ENCODE data around the gene ZNF366.

The ZNF366 gene

DNA sequence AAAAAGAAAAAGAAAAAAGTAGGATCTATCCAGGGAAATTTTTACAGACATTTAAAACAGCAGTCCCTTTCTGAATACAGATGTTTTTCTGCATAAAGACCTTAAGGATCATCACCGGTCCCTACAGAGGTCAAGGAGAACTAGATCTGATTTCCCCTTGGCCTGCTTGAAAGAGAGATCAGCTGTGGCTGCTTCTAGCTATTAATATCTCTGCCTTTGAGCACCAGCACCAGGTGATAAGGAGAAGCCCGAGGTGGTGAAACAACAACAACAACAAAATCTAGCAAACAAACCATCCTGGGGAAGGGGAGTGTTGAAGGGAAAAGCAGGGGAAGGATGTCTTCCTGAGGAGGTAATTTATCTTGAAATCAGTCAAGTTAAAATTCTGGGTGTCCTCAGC, 42.1 kb downstream of the ZNF366 start:
- no peak for DNase-seq (ENCODE audit: low read depth)

DNA sequence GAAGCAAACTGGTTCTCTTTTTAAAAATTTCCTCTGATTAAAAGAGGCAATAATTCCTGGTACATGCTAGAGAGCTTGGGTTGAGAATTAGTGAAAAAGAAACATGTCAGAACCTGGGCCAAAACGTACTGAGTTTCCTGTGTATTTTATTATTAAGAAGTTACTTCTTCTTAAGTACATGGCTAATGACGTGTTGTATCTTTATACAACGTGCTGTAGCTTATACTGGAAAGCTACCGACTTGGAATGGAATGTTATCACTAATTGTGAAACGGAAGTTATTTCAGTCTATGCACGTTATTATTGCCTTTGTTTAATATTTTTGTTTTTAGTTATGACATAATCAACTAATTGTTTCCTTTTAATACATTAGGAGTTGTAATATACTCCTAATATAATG, 43.1 kb downstream of the ZNF366 start:
- DNase-seq (ENCODE audit: low read depth) = no peak

DNA sequence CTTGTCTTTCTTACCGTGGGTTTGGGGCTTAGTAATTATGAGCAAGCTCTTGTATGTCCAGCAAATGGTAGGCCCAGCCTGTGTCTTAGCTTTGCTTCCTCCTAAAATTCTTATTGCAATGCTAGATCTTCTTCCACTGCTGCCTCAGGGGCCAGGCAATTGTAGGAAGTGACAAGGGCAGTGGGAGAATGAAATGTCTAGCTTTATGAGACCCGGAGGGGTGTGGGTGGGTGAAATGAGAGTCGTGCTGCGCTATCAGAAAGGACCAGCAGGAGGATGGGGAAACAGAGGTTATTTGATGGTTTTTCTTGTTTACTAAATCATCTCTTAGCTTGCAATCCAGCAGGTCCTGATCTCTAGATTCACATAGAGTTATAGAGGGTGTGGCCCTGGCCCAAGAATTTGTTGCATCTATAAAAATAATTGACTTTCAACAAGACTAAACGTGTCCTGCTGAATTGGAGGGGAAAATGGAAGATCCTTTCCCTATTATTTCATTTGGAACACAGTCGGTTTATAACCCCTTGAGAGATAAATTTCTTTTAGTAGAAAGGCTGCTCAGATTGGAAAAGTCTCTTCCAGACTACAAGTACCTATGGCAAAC, 43.7 kb downstream of the ZNF366 start:
- DNase-seq (ENCODE audit: low read depth) = no peak

DNA sequence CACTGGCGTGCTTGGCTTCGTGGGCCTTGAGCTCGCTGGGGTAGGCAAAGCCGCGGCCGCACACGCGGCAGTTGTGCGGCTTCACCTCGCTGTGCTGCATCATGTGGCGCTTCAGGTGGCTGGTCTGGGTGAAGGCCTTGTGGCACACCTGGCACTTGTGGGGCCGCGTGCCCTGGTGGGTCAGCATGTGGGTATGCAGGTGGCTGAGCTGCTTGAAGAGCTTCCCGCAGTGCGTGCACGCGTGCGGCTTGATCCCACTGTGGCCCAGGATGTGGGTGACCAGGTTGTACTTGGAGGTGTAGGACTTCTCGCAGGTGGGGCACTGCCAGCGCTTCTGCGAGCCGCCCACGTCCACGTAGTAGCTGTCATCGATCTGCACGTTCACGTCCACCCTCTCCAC, 46.8 kb downstream of the ZNF366 start:
- DNase-seq (ENCODE audit: low read depth) = no peak

DNA sequence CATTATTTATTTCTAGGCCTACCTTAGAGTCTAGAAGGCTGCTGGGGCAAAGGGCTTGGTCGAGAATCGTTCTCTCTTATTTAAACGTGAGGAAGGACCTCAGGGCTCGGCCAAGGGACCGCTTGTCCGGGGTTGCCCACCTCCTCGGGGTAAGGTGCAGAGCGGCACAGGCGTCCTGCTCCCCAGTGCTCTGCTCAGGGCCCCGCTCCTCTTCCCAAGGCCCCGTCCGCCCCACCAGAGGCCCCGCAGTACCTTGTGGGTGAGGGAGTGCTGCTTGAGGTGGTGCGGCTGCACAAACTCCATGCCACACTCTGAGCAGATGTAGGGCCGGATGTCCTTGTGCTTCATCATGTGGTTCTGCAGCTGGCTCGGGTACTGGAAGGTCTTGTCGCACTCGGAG, 47.3 kb downstream of the ZNF366 start:
- no peak for DNase-seq (ENCODE audit: low read depth)

DNA sequence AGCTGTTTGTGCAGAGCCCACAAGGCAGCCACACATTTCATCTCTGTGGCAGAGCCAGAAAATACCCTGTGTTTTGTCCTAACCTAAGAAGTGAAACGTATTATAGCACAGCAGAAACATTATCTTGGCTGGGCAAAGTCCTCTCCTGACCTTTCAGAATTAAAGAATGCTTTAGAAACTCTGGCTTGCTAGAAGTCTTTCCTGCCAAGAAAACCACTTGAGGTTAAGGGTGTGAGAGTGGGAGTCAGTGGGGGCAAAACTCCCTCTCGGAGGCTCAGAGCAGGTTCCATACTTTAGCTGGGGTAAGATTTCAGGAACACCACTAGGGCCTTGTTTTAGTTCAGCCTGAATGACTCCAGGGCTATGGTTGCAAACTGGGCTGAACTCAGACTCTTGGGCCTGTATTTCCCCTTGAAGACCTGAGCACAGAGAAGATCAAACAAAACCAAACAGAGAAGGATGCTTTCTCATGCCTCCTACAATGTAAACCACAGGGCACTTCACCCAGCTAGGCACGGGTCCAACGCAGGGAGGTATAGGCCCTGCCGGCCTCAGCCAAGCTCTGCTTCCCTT, 48.0 kb downstream of the ZNF366 start:
- no peak for DNase-seq (ENCODE audit: low read depth)

DNA sequence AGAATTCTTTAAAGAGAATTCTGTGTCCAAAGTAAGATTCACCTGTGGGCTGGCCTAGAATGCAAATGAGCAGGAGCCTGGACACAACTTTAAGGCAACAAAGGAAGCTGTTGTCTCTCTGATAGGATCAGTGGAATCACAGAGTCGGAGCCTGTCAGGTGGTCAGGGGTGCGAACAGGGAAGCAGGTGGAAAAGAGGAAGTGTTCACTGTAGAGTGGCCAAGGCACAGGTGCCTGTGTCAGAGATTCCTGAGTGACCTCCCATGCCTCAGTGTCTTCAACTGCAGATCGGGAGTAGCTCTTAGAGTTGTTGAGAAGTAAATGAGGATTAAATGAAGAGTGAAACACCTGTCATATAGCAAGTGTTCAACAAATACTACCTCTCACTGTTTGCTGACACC, 48.8 kb downstream of the ZNF366 start:
- DNase-seq (ENCODE audit: low read depth) = no peak

DNA sequence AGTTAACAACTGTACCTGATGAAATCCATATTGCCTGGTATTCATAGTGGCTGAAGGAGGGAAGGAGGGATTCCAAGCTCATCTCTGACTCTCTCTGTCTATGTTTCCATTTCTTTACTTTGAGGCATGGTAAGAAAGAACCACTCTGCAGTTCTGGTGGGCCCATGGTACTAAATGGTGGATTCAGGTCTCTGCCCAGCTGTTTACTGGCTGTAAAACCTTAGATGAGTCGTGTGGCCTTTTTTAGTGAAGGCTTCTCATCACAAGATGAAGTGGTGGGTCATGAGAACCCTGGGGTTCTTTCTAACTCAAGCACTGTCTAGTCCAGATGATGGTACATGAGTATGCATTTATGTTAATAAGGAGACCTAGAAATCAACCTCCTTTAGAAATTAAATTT, 49.7 kb downstream of the ZNF366 start:
- DNase-seq (ENCODE audit: low read depth) = no peak

DNA sequence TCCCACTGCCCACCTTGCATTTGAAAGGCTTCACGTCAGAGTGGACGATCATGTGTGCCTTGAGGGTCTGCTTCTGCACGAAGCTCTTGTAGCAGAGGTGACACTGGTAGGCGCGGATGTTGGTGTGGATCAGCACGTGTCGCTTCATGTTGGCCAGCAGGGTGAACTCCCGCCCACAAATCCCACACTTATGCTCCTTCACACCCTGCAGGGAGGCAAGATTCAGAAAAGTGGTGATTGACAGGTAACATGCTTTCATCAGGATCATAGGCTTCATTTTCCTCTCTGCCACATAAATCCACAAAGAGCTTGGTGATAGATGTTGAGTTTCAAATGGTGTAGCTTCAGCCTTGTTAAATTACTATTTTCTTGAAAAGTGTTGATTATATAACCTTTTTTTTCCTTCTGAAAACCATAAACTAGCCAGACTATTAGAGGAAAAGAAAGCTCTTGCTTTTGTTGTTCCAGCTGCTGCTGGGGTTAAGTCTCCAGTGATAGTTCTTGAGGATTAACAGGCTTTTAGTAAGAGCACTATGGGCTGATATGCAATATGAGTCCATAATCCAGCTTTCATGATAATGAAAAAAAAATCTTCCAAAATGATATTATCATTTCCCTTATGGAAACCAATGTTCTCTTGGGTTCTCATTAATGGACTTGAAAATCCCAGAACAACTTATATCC, 50.7 kb downstream of the ZNF366 start:
- DNase-seq (ENCODE audit: low read depth) = no peak

DNA sequence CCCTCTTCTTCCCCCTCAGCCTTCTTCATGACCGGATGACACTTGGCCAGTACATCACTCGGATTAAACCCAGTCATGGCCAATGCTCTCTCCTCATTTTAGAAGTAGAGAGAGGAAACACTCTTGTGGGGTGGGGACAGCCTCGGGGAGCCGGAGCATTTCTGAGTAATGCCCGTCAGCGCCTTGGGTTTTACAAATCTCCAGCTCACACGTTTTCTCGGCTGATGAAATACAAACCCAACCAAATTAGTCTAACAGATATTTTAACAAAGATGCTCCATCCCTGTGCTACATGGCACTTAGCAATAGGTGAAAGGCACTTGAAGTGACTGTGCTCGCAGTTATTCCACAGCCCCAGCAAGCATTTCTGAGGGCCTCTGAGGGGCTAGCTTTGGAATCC, 51.7 kb downstream of the ZNF366 start:
- DNase-seq (ENCODE audit: low read depth) = no peak

DNA sequence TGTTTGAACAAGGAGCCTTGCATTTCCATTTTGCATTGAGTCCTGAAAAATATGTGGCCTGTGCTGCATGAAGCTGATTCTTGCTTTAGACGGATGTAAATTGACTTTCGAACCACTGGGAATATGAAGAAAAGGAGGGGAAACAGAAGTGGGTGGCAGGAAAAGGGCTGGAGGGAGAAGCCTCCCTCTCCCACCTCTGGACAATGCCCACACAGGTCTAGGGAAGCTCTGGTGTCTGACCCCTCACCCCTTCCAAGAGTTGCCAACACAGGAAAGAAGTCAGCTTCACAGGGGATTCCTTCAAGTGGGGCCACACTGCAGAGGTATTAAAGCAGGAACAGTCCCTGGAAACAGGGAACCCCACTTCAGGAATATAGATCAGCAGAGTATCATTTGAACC, 52.2 kb downstream of the ZNF366 start:
- no peak for DNase-seq (ENCODE audit: low read depth)

DNA sequence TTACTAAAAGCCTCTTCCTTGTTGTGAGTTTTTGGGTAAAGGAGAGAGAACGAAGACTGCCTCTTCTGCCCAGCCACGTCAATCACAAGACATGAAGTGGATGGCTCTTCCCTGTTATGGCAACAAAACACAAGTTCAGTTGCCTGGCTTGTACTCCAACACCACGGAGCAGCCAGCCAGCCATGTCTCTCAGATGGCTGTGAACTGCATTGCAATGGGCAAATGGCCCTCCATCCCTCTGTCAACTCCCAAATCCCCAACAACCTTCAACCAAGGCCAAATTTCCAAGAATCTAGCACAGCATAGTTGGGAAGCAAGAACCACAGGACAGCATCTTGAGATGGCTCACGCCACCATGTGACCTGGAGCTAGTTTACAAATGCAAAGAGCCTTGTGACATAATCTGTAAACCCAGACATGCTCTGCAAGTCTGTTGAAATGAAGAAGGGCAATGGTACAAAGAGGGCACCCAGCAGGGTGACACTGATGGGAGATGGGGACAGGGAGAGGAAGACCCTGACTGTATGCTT, 53.9 kb downstream of the ZNF366 start:
- no peak for DNase-seq (ENCODE audit: low read depth)

DNA sequence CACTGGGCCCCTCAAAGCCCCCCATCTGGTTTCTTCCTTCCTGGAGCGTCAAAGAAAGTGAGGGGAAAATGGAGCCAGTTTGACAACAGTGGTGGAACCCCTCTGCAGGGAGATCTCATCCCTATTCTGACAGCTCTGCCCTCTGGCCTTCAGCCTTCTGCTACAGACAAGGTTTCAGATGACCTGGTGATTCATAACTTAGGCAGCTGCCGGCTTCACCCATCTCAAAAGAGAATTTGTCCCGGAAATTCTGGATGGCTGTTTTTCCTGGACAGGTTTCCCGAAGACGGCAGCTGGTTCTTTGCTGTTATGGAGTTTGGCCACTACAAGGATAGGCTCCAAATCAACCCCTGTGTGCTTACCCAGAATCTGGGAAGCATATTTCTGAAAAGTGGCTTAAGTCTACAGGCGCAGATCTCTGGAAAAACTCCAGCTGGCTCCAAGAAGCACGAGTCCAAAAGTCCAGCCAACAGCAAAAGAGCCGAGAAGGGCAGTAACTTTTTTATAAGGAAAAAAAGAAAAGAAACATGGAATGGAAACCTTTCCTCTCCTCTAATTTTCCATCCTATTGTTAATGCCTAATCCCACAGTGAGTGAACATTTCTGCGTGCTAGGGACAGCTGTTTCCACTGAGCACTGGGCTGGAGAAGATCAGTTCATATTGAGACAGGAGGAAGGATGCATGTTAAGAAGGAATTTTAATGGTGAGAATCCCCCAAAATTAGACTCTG, 54.5 kb downstream of the ZNF366 start:
- peak; percentile 94 for DNase-seq (ENCODE audit: low read depth)

DNA sequence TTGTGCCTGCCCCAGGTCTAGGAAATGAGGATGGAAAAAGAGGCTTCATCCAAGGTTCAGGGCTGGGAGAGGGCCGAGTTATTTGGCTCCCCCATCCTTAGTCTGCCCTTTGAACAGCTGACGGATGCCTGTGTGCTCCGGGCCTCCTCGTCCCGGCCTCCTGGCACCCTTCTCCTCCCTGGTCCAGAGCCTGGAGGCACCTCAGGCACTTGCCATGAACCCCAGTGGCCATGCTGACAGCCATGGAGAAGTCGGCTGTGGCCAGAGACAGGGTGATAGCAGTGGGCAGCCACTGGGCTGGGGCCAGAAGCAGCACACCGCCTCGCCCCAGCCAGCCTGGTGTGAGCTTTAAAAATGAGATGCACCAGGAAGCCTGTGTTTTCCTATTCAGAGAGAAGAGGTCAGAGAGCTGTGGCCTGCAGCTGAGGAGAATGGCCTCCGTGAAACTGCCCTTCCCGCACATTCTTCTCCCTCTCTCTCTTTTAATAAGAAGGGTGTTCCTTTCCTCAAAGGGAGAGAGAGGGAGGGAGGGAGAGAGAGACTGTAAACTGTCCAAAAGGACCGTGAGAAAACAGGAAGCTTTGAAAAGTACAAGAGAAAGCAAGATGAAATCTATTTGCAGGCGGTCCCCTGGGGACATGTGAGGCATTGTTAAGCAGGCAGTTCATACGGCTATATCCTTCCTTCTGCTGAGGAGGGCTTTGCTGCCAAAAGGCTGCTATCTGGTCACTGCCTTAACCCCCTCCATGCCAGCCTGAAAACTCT, 55.3 kb downstream of the ZNF366 start:
- DNase-seq (ENCODE audit: low read depth) = peak; percentile 98

DNA sequence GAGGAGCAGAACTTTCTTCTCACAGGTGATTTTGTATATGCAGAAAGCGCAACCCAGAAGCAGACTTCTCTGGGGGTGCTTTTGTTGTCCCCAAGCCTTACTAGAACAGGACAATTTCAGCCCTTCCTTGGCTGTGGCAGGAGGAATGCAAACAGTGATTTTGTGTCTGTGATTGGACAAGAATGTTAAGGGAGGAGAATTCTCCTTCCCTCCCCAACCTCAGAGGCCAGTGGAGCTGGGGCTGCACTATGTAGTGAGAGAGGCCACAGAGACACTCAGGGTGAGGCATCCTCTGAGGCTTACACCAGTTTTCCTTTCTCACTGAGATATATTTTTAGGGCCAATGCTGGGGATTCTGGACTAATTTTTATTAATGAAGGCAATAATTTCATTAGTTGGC, 58.8 kb downstream of the ZNF366 start:
- no peak for DNase-seq (ENCODE audit: low read depth)

DNA sequence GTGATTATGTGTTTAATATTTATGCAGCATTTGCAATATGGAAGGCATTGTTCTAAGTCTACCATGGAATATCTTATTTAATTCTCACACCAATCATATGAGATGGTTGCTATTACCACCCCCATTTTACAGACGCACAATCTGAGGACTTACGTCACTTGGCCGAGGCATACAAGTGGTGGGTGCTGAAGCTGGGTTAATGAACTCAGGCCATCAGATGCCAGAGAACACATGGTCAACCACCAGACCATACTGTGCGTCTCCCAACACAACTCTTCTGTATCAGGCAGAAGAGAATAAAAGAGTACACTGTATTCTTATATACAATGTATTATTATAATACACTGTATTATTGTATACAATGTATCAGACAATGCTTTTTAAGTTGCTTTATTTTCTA, 59.5 kb downstream of the ZNF366 start:
- no peak for DNase-seq (ENCODE audit: low read depth)

DNA sequence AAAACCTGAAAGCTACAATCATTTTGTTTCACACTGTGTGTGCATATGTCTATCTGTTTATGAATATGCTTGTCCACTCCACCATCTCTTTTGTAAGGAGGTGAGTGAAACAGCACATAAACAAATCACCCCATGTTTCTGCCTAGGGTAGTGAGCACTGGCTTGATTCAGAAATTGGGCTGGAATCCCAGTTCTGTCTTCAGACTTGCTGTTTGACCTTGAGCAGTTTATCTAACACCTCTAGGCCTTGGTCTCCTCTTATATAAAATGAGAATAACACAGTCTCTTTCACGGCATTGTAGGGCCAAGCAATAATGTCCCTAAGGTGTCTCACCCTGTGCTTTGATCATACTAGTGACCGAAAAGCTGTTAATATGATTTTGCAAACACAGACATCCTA, 61.2 kb downstream of the ZNF366 start:
- no peak for DNase-seq (ENCODE audit: low read depth)

DNA sequence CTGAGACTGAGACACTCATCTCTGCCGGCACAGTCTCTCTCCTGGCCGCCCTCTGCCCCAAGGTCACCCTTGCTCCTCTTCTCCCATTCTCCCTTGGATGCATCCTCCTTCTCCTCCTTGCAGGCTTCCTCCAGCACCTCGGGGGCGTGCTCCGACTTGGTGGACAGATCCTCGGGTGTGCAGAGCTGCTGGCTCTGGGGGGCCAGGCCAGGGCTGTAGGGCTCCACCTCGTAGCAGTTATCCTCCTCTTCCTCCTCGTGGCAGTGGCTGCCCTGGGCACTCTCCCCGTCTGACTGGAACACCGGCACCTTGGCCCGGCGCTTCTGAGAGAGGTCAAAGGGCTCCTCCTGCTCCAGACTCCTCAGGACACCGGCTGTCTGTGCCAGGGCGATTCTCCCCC, 63.3 kb downstream of the ZNF366 start:
- no peak for DNase-seq (ENCODE audit: low read depth)

DNA sequence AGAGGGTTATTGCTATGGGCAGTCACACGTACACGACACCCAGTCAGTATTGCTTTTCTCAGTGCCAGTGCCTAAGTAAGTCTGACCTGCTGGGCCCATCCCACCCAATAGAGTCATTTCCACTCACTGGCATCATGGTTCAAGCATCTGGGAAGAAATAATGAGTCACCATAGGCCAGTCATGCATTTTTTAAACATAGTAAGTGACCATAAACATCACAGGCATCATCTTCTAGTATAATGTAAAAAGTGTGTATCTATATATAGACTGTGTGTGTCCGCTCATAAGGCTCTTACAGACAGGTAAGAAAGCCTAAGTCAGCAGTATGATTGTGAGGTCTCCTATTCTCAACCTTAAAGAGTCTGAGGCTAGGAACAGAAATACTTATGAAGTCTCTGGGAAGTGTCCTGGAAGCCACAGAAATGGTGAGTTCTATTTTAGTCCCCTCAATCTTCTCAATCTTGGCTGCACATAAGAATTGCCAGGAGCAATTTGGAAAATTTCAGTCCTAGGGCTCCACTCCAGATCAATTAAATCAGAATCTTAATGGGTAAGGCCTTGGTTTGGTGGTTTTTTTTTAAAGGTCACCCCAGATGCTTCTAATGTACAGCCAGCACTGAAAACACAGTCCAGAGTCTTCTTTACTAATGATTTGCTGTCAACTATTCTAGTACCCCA, 65.2 kb downstream of the ZNF366 start:
- DNase-seq (ENCODE audit: low read depth) = peak; percentile 78

DNA sequence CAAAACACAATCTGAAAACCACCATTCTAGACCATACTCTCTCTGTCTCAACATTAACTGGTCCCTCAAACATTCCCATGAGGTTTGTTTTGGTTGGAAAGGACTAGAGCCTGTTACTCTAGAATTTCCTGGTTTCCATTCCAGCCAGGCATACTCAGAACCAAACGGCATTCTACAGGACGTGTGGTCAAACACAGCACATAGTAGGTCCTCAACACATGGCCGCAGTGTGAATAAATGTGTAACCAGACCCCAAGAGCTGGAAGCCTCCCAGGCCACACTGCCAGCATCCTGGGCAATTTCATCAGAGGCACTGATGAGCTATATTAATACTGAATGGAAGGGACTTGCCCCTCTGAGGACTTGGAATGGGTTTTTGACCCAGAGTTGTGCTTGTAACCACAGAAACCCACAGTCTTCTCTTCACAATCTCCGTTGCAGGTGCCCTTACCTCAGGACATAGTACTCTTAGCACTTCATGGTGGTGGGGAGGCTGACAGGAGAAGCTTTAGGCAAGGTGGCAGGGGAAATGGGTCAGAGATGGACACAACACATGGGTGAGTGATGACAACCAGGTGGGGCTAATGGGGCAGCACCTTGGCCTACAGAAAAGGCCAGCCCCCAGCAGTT, 66.0 kb downstream of the ZNF366 start:
- no peak for DNase-seq (ENCODE audit: low read depth)

DNA sequence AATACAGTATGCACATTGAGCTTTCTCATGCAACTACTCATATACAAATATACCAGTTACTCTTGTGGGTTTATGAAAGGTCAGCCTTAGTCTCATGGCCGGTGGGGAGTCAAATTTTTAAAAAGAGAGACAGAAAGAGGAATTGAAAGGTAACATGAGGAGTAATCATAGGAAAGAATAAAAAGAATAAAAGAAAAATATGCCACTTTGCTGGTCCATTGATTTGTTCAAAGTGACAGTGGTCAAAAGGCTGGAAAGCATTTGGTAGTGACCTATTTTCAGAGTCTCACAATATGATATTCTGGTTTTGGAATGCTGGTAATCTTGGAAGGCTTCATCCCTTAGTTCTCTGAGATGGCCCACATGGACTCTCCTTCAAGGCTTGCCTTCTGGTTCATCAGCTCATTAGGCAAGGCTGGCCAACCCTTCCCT, 67.0 kb downstream of the ZNF366 start:
- no peak for DNase-seq (ENCODE audit: low read depth)

Data from fibroblast of the conjunctiva (primary cell).